Body of pancreas (tissue), 4 donors: ENCODE measurements around the gene TAS1R3.

Source experiments
- POLR2A ChIP-seq, 3 donors: fragments of 450-650 bp; IDR thresholded peaks; one replicate each; pipeline ENCODE4 v1.6.1; 2016; ENCODE audit warnings: antibody characterized with exemption in 3 of 3, mild to moderate bottlenecking in 2 of 3
- TF ChIP-seq, protein P1 (sequence below), 7 experiments: fragments of 450-650 bp in 4 of 7; fragments of 200-600 bp in 3 of 7; sonication (generic) in 3 of 7; IDR thresholded peaks; one replicate each; pipeline ENCODE4 v1.5.1; 2016 to 2019; ENCODE audit warnings: antibody characterized with exemption in 7 of 7

GRCh38 chr1:1367315-1367714, 36.2 kb downstream of the TAS1R3 start:
- TF ChIP-seq, protein P1, sequence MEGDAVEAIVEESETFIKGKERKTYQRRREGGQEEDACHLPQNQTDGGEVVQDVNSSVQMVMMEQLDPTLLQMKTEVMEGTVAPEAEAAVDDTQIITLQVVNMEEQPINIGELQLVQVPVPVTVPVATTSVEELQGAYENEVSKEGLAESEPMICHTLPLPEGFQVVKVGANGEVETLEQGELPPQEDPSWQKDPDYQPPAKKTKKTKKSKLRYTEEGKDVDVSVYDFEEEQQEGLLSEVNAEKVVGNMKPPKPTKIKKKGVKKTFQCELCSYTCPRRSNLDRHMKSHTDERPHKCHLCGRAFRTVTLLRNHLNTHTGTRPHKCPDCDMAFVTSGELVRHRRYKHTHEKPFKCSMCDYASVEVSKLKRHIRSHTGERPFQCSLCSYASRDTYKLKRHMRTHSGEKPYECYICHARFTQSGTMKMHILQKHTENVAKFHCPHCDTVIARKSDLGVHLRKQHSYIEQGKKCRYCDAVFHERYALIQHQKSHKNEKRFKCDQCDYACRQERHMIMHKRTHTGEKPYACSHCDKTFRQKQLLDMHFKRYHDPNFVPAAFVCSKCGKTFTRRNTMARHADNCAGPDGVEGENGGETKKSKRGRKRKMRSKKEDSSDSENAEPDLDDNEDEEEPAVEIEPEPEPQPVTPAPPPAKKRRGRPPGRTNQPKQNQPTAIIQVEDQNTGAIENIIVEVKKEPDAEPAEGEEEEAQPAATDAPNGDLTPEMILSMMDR (IDR thresholded peaks at IDR 0.05), result no peak
- TF ChIP-seq POLR2A (IDR thresholded peaks at IDR 0.05), result no peak
